Iris pigment epithelial cell (primary cell): ENCODE data around the gene PTCD1.
A peak's percentile ranks its signal among the peaks of the same experiment; 100 is the strongest.
"Not testable (repeated sequence)": the region's sequence is repeated elsewhere in the genome, so short reads cannot be mapped to it uniquely, and the experiment has no call there.

Source experiments
- DNase-seq: peaks from one replicate; pipeline ENCODE4 v3.0.0-alpha.2; 2011; ENCODE audit warnings: low read depth

PTCD1 gene

GRCh38 chr7:99451936-99452335, 13.3 kb upstream of the PTCD1 start:
- DNase-seq: no peak

- DNase-seq: no peak
These were observed 10.7 kb upstream of the PTCD1 start for GRCh38 chr7:99449326-99449725.

GRCh38 chr7:99448855-99449254, 10.3 kb upstream of the PTCD1 start:
- DNase-seq: no peak

GRCh38 chr7:99447943-99448342, 9.3 kb upstream of the PTCD1 start:
- no peak for DNase-seq

GRCh38 chr7:99446096-99446495, 7.5 kb upstream of the PTCD1 start:
- no peak for DNase-seq

GRCh38 chr7:99440195-99440594, 1.6 kb upstream of the PTCD1 start:
- peak; percentile 33 for DNase-seq

- no peak for DNase-seq
These were observed 539 bp downstream of the PTCD1 start for GRCh38 chr7:99437946-99438572.

GRCh38 chr7:99433158-99433557, 5.4 kb downstream of the PTCD1 start:
- DNase-seq: no peak

- DNase-seq: not testable (repeated sequence)
These were observed 6.7 kb downstream of the PTCD1 start for GRCh38 chr7:99431756-99432540.

GRCh38 chr7:99429756-99430155, 8.8 kb downstream of the PTCD1 start:
- no peak for DNase-seq

- DNase-seq: no peak
These were observed 9.5 kb downstream of the PTCD1 start for GRCh38 chr7:99428972-99429566.

- no peak for DNase-seq
These were observed 13.5 kb downstream of the PTCD1 start for GRCh38 chr7:99424932-99425730.

GRCh38 chr7:99422625-99423024, 16.0 kb downstream of the PTCD1 start:
- no peak for DNase-seq

- no peak for DNase-seq
These were observed 16.4 kb downstream of the PTCD1 start for GRCh38 chr7:99422186-99422585.

- no peak for DNase-seq
These were observed 17.6 kb downstream of the PTCD1 start for GRCh38 chr7:99420986-99421385.

- no peak for DNase-seq
These were observed 18.4 kb downstream of the PTCD1 start for GRCh38 chr7:99420213-99420612.

- DNase-seq: no peak
These were observed 19.1 kb downstream of the PTCD1 start for GRCh38 chr7:99419323-99420021.

GRCh38 chr7:99418260-99418659, 20.3 kb downstream of the PTCD1 start:
- DNase-seq: no peak

GRCh38 chr7:99415513-99416127, 23.0 kb downstream of the PTCD1 start:
- DNase-seq: peak; percentile 49

- DNase-seq: no peak
These were observed 28.0 kb downstream of the PTCD1 start for GRCh38 chr7:99410635-99411034.

GRCh38 chr7:99409806-99410205, 28.8 kb downstream of the PTCD1 start:
- no peak for DNase-seq
